ENCODE results near the gene CENPP. TPM values are rescaled to one million over a fixed set of nuclear protein-coding genes. Genes with fewer than 3 reads are reported as not detected.
A peak's percentile ranks its signal among the peaks of the same experiment; 100 is the strongest.

The CENPP gene
- total and polyA plus RNA-seq, 2 donors from 2014 or later: 1.2 to 4.2 TPM

- Histone ChIP-seq H3K36me3 (ENCODE audit: control insufficient read depth in 2 of 3, insufficient read depth in 3 of 3, low read length in 3 of 3) (no peaks in the 10 kb centered on the region), H3K9me3 (ENCODE audit: control insufficient read depth in 2 of 3, insufficient read depth in 1 of 3, low read length in 3 of 3) (peaks cover 0 to 6% (median 0%) of the 10 kb centered on the region in 3 donors), H3K9ac (ENCODE audit: low read length in 3 of 3) (no peak overlapping the region), H3K27ac (ENCODE audit: low read depth in 2 of 2, low read length in 2 of 2) (no peak overlapping the region), H3K27me3 (ENCODE audit: control insufficient read depth, insufficient read depth, low read length) (no peaks in the 10 kb centered on the region), H3K4me1 (ENCODE audit: control insufficient read depth in 2 of 3, insufficient read depth in 2 of 3, low read depth in 1 of 3, low read length in 3 of 3) (peaks cover 0 to 3% (median 0%) of the 10 kb centered on the region in 3 donors), H3K4me3 (ENCODE audit: low read length in 3 of 3) (no peak overlapping the region)
- DNase-seq (no peak), FAIRE-seq (no peak)
- intact Hi-C loops (cut with DNase I): no loop called here
- no peak for TF ChIP-seq CTCF (IDR thresholded peaks at IDR 0.05; ENCODE audit: borderline replicate concordance, extremely low read depth, insufficient read depth)
Observed at GRCh38 chr9:92527291-92527828, 201.6 kb downstream of the CENPP start.

DNA sequence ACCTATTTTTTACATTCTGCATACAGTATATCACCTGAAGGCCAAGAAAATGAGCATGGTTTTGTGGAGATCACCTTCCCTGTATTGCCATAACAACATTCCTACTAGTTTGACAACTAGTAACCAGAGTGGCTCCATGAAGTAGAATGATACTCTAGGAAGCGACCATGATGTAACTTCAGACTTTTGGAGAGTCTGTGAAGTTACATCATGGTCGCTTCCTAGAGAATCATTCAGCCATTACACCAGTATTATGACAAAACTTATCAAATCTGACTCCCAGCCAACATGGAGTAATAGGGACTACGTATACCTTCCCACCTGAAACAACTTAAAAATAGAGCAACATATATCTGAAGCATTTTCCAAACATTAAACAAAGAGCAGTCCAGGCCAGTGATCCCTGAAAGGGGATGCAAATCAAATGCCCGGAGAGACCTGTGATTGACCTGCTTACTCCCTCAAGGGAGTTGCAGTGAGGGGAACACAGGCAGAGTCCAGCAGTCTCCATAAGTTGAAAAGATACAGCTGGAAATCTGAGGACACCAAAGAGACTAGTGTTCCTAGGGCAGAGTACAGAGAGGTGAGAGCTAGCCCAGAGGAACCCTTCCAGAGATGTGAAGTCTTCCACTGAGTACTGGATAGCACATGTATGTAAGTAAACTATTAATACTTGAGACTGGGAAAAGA, 202.2 kb downstream of the CENPP start:
- no peak for TF ChIP-seq CTCF (IDR thresholded peaks at IDR 0.05; ENCODE audit: borderline replicate concordance, extremely low read depth, insufficient read depth)
- H3K4me3 ChIP-seq (ENCODE audit: low read length in 3 of 3): no peak overlapping the region
- H3K4me1 ChIP-seq (ENCODE audit: control insufficient read depth in 2 of 3, insufficient read depth in 2 of 3, low read depth in 1 of 3, low read length in 3 of 3): peaks cover 0 to 3% (median 0%) of the 10 kb centered on the region in 3 donors
- peak in 3 of 5 donors; percentile 34 to 80 (median 76) for DNase-seq
- no peak for FAIRE-seq
- peaks cover 0 to 6% (median 0%) of the 10 kb centered on the region in 3 donors for H3K9me3 ChIP-seq (ENCODE audit: control insufficient read depth in 2 of 3, insufficient read depth in 1 of 3, low read length in 3 of 3)
- no peak overlapping the region for H3K9ac ChIP-seq (ENCODE audit: low read length in 3 of 3)
- no peak overlapping the region for H3K27ac ChIP-seq (ENCODE audit: low read depth in 2 of 2, low read length in 2 of 2)
- H3K36me3 ChIP-seq (ENCODE audit: control insufficient read depth in 2 of 3, insufficient read depth in 3 of 3, low read length in 3 of 3): no peaks in the 10 kb centered on the region
- intact Hi-C loops (cut with DNase I): no loop called here
- no peaks in the 10 kb centered on the region for H3K27me3 ChIP-seq (ENCODE audit: control insufficient read depth, insufficient read depth, low read length)

DNA sequence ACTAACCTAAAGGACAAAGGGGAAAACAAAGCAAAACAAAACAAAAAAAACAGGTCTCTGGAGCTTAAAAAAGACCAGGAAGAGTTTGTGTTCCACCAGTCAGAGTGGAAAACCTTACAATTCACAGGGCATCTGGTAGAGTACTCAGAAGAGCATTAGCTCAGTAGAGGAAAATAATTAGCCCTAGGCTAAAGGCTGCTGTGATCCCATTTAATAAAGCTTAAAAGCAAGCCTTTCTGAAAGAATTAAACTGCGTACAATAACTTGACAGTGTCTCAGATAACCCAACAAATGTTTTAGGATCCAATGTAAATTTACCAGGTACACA, 202.7 kb downstream of the CENPP start:
- no peak overlapping the region for H3K9ac ChIP-seq (ENCODE audit: low read length in 3 of 3)

More for the DNA sequence above, 202.7 kb downstream of the CENPP start:
- no peak for DNase-seq
- no peak for FAIRE-seq
- Histone ChIP-seq H3K4me3 (ENCODE audit: low read length in 3 of 3) (no peak overlapping the region), H3K4me1 (ENCODE audit: control insufficient read depth in 2 of 3, insufficient read depth in 2 of 3, low read depth in 1 of 3, low read length in 3 of 3) (peaks cover 0 to 3% (median 0%) of the 10 kb centered on the region in 3 donors), H3K36me3 (ENCODE audit: control insufficient read depth in 2 of 3, insufficient read depth in 3 of 3, low read length in 3 of 3) (no peaks in the 10 kb centered on the region), H3K27me3 (ENCODE audit: control insufficient read depth, insufficient read depth, low read length) (no peaks in the 10 kb centered on the region), H3K9me3 (ENCODE audit: control insufficient read depth in 2 of 3, insufficient read depth in 1 of 3, low read length in 3 of 3) (peaks cover 0 to 6% (median 0%) of the 10 kb centered on the region in 3 donors), H3K27ac (ENCODE audit: low read depth in 2 of 2, low read length in 2 of 2) (no peak overlapping the region)
- intact Hi-C loops (cut with DNase I): no loop called here
- TF ChIP-seq CTCF (IDR thresholded peaks at IDR 0.05; ENCODE audit: borderline replicate concordance, extremely low read depth, insufficient read depth): no peak

Data from kidney (tissue), 14 donors.